SK-N-SH (cell line): ENCODE data around the gene TLCD5. TPM values are rescaled to one million over a fixed set of nuclear protein-coding genes. Genes with fewer than 3 reads are reported as not detected.
A peak's percentile ranks its signal among the peaks of the same experiment; 100 is the strongest.

Source experiments
- CTCF ChIA-PET: fragments of 300-600, 350-600 bp; formaldehyde crosslinking; extraction: SDS; loops from one replicate; lab custom pipeline; 2021; lab: Yijun Ruan, JAX
- POLR2A ChIA-PET: fragments of 350-600 bp; sonication (Branson Sonifier 250); formaldehyde crosslinking; extraction: SDS; loops from one replicate; lab custom pipeline; 2020; ENCODE audit warnings: antibody characterized with exemption, inconsistent platforms; lab: Yijun Ruan, JAX
- DNase-seq: peaks from one replicate; pipeline ENCODE4 v3.0.0; 2012
- H2AFZ ChIP-seq: fragments of 200-600 bp; sonication (generic); 2 replicates; pipeline ENCODE4 v1.8.1; 2016; ENCODE audit warnings: antibody characterized with exemption, mild to moderate bottlenecking, low read depth
- H3F3A ChIP-seq: fragments of 200-600 bp; sonication (generic); replicated peaks from 2 replicates; pipeline ENCODE3; 2016; ENCODE audit warnings: antibody characterized with exemption, mild to moderate bottlenecking; ENCODE audit not compliant: insufficient read depth
- H3K27ac ChIP-seq, 2 experiments: fragments of 200-500 bp in 1 of 2; fragments of 200-600 bp in 1 of 2; sonication (Bioruptor generic) in 1 of 2; sonication (generic), shearing (Covaris generic) in 1 of 2; 2 replicates each; pipeline versions ENCODE4 v1.5.1 to v1.6.1; 2014 to 2016; ENCODE audit warnings: low read depth in 2 of 2, inconsistent platforms in 1 of 2, low read length in 1 of 2, mild to moderate bottlenecking in 1 of 2, mixed read lengths in 1 of 2
- H3K27me3 ChIP-seq: fragments of 200-600 bp; sonication (generic), shearing (Covaris generic); 2 replicates; pipeline ENCODE4 v1.6.1; 2016; ENCODE audit warnings: mixed run types; ENCODE audit not compliant: insufficient read depth
- H3K36me3 ChIP-seq, 2 experiments: fragments of 200-500 bp in 1 of 2; fragments of 200-600 bp in 1 of 2; sonication (Bioruptor generic) in 1 of 2; sonication (generic) in 1 of 2; replicated peaks in 1 of 2; 2 replicates each; pipeline versions ENCODE3 to v1.5.1; 2014 to 2016; ENCODE audit warnings: low read length in 1 of 2, mild to moderate bottlenecking in 1 of 2; ENCODE audit not compliant: insufficient read depth in 2 of 2, control insufficient read depth in 1 of 2
- H3K4me1 ChIP-seq, 2 experiments: fragments of 200-500 bp in 1 of 2; fragments of 200-600 bp in 1 of 2; sonication (Bioruptor generic) in 1 of 2; sonication (generic), shearing (Covaris generic) in 1 of 2; 2 replicates each; pipeline versions ENCODE4 v1.5.1 to v1.6.1; 2014 to 2016; ENCODE audit warnings: low read depth in 1 of 2, low read length in 1 of 2, mixed run types in 1 of 2; ENCODE audit not compliant: insufficient read depth in 2 of 2, control insufficient read depth in 1 of 2
- H3K4me2 ChIP-seq: fragments of 200-600 bp; sonication (generic), shearing (Covaris generic); 2 replicates; pipeline ENCODE4 v1.6.1; 2017; ENCODE audit warnings: mixed run types
- H3K4me3 ChIP-seq, 2 experiments: fragments of 200-500 bp in 1 of 2; fragments of 200-600 bp in 1 of 2; sonication (Bioruptor generic) in 1 of 2; sonication (generic), shearing (Covaris generic) in 1 of 2; 2 replicates each; pipeline versions ENCODE4 v1.5.1 to v1.8.1; 2014 to 2016; ENCODE audit warnings: low read depth in 2 of 2, inconsistent platforms in 1 of 2, low read length in 1 of 2, mild to moderate bottlenecking in 1 of 2, mixed read lengths in 1 of 2, moderate library complexity in 1 of 2
- H3K79me2 ChIP-seq: fragments of 200-600 bp; sonication (generic); 2 replicates; pipeline ENCODE4 v1.8.1; 2017; ENCODE audit warnings: mild to moderate bottlenecking; ENCODE audit not compliant: insufficient read depth
- H3K9ac ChIP-seq: fragments of 200-600 bp; sonication (generic); 2 replicates; pipeline ENCODE4 v1.6.1; 2017; ENCODE audit warnings: mixed run types
- H3K9me2 ChIP-seq: fragments of 200-600 bp; sonication (generic); 2 replicates; pipeline ENCODE4 v1.6.1; 2017; ENCODE audit warnings: mixed run types
- H3K9me3 ChIP-seq: fragments of 200-600 bp; sonication (generic); 2 replicates; pipeline ENCODE4 v1.6.1; 2017; ENCODE audit warnings: mixed run types, mild to moderate bottlenecking, moderate library complexity
- H4K20me1 ChIP-seq: fragments of 200-600 bp; sonication (generic); 2 replicates; pipeline ENCODE4 v1.6.1; 2017; ENCODE audit warnings: mild to moderate bottlenecking, mixed run types; ENCODE audit not compliant: insufficient read depth
- CTCF ChIP-seq: fragments of 200-600 bp; sonication (generic); IDR thresholded peaks from 2 replicates; pipeline ENCODE4 v1.6.1; 2017; ENCODE audit warnings: antibody characterized with exemption, mild to moderate bottlenecking, moderate library complexity
- FOSL2 ChIP-seq: IDR thresholded peaks from 2 replicates; pipeline ENCODE4 v1.4.0; 2012; ENCODE audit warnings: low read depth, mild to moderate bottlenecking, moderate library complexity, borderline replicate concordance
- GATA2 ChIP-seq: sonication (generic); formaldehyde crosslinking; IDR thresholded peaks from 2 replicates; pipeline ENCODE4 v1.5.0; 2020; ENCODE audit warnings: mild to moderate bottlenecking, missing genetic modification reagents
- IRF3 ChIP-seq: fragments of 150-350 bp; IDR thresholded peaks from 2 replicates; pipeline ENCODE4 v1.6.1; 2016; ENCODE audit warnings: mild to moderate bottlenecking, low read depth, low read length
- NFIC ChIP-seq: IDR thresholded peaks from 2 replicates; pipeline ENCODE4 v1.4.0; 2012; ENCODE audit warnings: borderline replicate concordance
- PBX3 ChIP-seq: IDR thresholded peaks from 2 replicates; pipeline ENCODE4; 2012
- RAD21 ChIP-seq: IDR thresholded peaks from 2 replicates; pipeline ENCODE4 v1.6.1; 2012; ENCODE audit warnings: mild to moderate bottlenecking, low read length
- RCOR1 ChIP-seq: fragments of 150-350 bp; IDR thresholded peaks from 2 replicates; pipeline ENCODE4 v1.6.1; 2017; ENCODE audit warnings: antibody characterized with exemption, low read length
- RXRA ChIP-seq: IDR thresholded peaks from 2 replicates; pipeline ENCODE4 v1.4.0; 2012; ENCODE audit warnings: low read depth, mild to moderate bottlenecking, borderline replicate concordance
- SIN3A ChIP-seq: IDR thresholded peaks from 2 replicates; pipeline ENCODE4 v1.6.1; 2012; ENCODE audit warnings: low read depth, mild to moderate bottlenecking, low read length, moderate library complexity, borderline replicate concordance
- SMC3 ChIP-seq: IDR thresholded peaks from 2 replicates; pipeline ENCODE4 v1.6.1; 2012; ENCODE audit warnings: low read depth, low read length, improper control_type of control experiment
- USF2 ChIP-seq: fragments of 150-350 bp; IDR thresholded peaks from 2 replicates; pipeline ENCODE4 v1.6.1; 2017; ENCODE audit warnings: antibody characterized with exemption, low read length, low read depth, borderline replicate concordance
- YY1 ChIP-seq: IDR thresholded peaks from 2 replicates; pipeline ENCODE4 v1.4.0; 2012; ENCODE audit warnings: low read depth, mild to moderate bottlenecking
- WGBS: methylation state at CpG from one replicate; pipeline ENCODE4 v1.1.6; 2017; ENCODE audit warnings: low lambda C conversion rate; 5-methylcytosine and 5-hydroxymethylcytosine counted together
- polyA plus RNA-seq, 3 experiments: library from polyadenylated mRNA; depleted of rRNA; stranded (reverse); fragments of >200 nt; gene quantifications; 2 replicates each; pipeline ENCODE4 v1.2.3, GENCODE V29; 2012

The TLCD5 gene
- polyA plus RNA-seq, 1 of the 3 experiments (the other 2 are of a cell fraction) = 12.7 TPM

- POLR2A ChIA-PET = no interaction called here
- H4K20me1 ChIP-seq = no peaks in the 10 kb centered on the region
- DNase-seq = peak; percentile 62
- peaks cover 4% of the 10 kb centered on the region for H3F3A ChIP-seq
- no peak overlapping the region for H2AFZ ChIP-seq
- H3K79me2 ChIP-seq = no peaks in the 10 kb centered on the region
- no peak overlapping the region for H3K9ac ChIP-seq
- no peaks in the 10 kb centered on the region for H3K9me3 ChIP-seq
- 29% methylated on average over 3 of the region's 3 CpGs for WGBS
- TF ChIP-seq IRF3 = no peak
- peak; percentile 57 for TF ChIP-seq SMC3
- no peak for TF ChIP-seq USF2
- no peak for TF ChIP-seq PBX3
- 0 out of 2 replicates have a peak, but pooled peaks have one; percentile 16 for TF ChIP-seq RCOR1
- peak; percentile 70 for TF ChIP-seq RAD21
- no peak for TF ChIP-seq GATA2 (CRISPR knock-in tag)
- peak; percentile 71 for TF ChIP-seq CTCF
- no peak for TF ChIP-seq RXRA
- H3K27ac ChIP-seq = no peak overlapping the region
- H3K36me3 ChIP-seq = no peaks in the 10 kb centered on the region
- peaks cover 3% of the 10 kb centered on the region; the same call in 1 of the 2 replicates for H3K27me3 ChIP-seq
- H3K4me3 ChIP-seq = peak overlapping the region in 1 of 2 experiments; percentile 47; a peak in 1 of 4 replicates
- no peak overlapping the region for H3K4me2 ChIP-seq
- no peaks in the 10 kb centered on the region for H3K9me2 ChIP-seq
- CTCF ChIA-PET = interaction anchor here (0.6 to 19.4 kb wide), 33 partner anchors 8 to 828 kb away, joined by 3 to 622 read pairs (median 4); partner anchors contain the start of gene POU2F3
- peaks cover 6 to 7% of the 10 kb centered on the region in 2 experiments; a peak in 1 of 4 replicates for H3K4me1 ChIP-seq
Measured at GRCh38 chr11:120303004-120303637, 22.0 kb upstream of the TLCD5 start.

- H3K4me1 ChIP-seq = peaks cover 4 to 6% of the 10 kb centered on the region in 2 experiments; a peak in 1 of 4 replicates
- ChIA-PET POLR2A (no interaction called here), CTCF (interaction anchor here (0.8 to 19.4 kb wide), 8 partner anchors 19 to 133 kb away, joined by 3 to 622 read pairs (median 26); partner anchors contain the start of gene POU2F3)
- no peaks in the 10 kb centered on the region for H3K9me3 ChIP-seq
- H3K79me2 ChIP-seq = no peaks in the 10 kb centered on the region
- no peaks in the 10 kb centered on the region for H4K20me1 ChIP-seq
- H3K27me3 ChIP-seq = no peaks in the 10 kb centered on the region
- H3F3A ChIP-seq = peaks cover 4% of the 10 kb centered on the region
- H3K36me3 ChIP-seq = no peaks in the 10 kb centered on the region
- H3K9me2 ChIP-seq = no peaks in the 10 kb centered on the region
- no peak overlapping the region for H3K4me2 ChIP-seq
- no peak overlapping the region for H3K27ac ChIP-seq
- no peak overlapping the region for H2AFZ ChIP-seq
- no peak for DNase-seq
- H3K9ac ChIP-seq = no peak overlapping the region
- H3K4me3 ChIP-seq = no peak overlapping the region
- TF ChIP-seq YY1 (no peak), PBX3 (no peak), NFIC (no peak), IRF3 (no peak), USF2 (no peak), FOSL2 (no peak), SIN3A (no peak)
Measured at GRCh38 chr11:120304526-120304925, 20.6 kb upstream of the TLCD5 start.
